GM23248 (cell line): ENCODE results near the gene YTHDF1. TPM values are rescaled to one million over a fixed set of nuclear protein-coding genes. Genes with fewer than 3 reads are reported as not detected.

Experiments used
- DNase-seq: peaks from one replicate; pipeline ENCODE4 v3.0.0-alpha.2; 2015
- H2AFZ ChIP-seq: fragments of 200-600 bp; sonication (generic); 2 replicates; pipeline ENCODE4 v1.6.1; 2016; ENCODE audit warnings: antibody characterized with exemption
- H3F3A ChIP-seq: fragments of 200-600 bp; sonication (generic); 2 replicates; pipeline ENCODE4 v1.6.1; 2016; ENCODE audit warnings: mild to moderate bottlenecking, antibody characterized with exemption, mixed run types; ENCODE audit not compliant: insufficient read depth
- H3K27ac ChIP-seq: fragments of 200-600 bp; sonication (generic); 2 replicates; pipeline ENCODE4 v1.5.1; 2016; ENCODE audit warnings: mild to moderate bottlenecking
- H3K27me3 ChIP-seq: fragments of 200-600 bp; sonication (generic); replicated peaks from 2 replicates; pipeline ENCODE4 v1.6.1; 2016; ENCODE audit warnings: mild to moderate bottlenecking; ENCODE audit not compliant: insufficient read depth
- H3K36me3 ChIP-seq: fragments of 200-600 bp; sonication (generic); 2 replicates; pipeline ENCODE4 v1.6.1; 2016; ENCODE audit warnings: low read depth, mild to moderate bottlenecking
- H3K4me1 ChIP-seq: fragments of 200-600 bp; sonication (generic); 2 replicates; pipeline ENCODE4 v1.6.1; 2016; ENCODE audit warnings: mild to moderate bottlenecking; ENCODE audit not compliant: insufficient read depth
- H3K4me2 ChIP-seq: fragments of 200-600 bp; sonication (generic); one replicate; pipeline ENCODE4 v1.6.1; 2016; ENCODE audit warnings: mild to moderate bottlenecking; ENCODE audit not compliant: unreplicated experiment
- H3K4me3 ChIP-seq: fragments of 200-600 bp; sonication (generic); 2 replicates; pipeline ENCODE4 v1.5.1; 2016; ENCODE audit warnings: mild to moderate bottlenecking
- H3K79me2 ChIP-seq: fragments of 200-600 bp; sonication (generic); 2 replicates; pipeline ENCODE4 v1.6.1; 2016; ENCODE audit warnings: mild to moderate bottlenecking; ENCODE audit not compliant: insufficient read depth
- H3K9ac ChIP-seq: fragments of 200-600 bp; sonication (generic); 2 replicates; pipeline ENCODE4 v1.6.1; 2016; ENCODE audit warnings: mild to moderate bottlenecking
- H3K9me2 ChIP-seq: fragments of 200-600 bp; sonication (generic); 2 replicates; pipeline ENCODE4 v1.6.1; 2016; ENCODE audit warnings: mixed run types, mild to moderate bottlenecking, moderate library complexity; ENCODE audit not compliant: insufficient read depth
- H3K9me3 ChIP-seq: fragments of 200-600 bp; sonication (generic); one replicate; pipeline ENCODE4 v1.6.1; 2017; ENCODE audit warnings: low read depth
- H4K20me1 ChIP-seq: fragments of 200-600 bp; sonication (generic); 2 replicates; pipeline ENCODE4 v1.6.0; 2016; ENCODE audit not compliant: insufficient read depth
- EZH2 ChIP-seq: fragments of 200-600 bp; sonication (generic); IDR thresholded peaks from 2 replicates; pipeline ENCODE4 v1.6.1; 2018; ENCODE audit warnings: antibody characterized with exemption, mild to moderate bottlenecking; ENCODE audit not compliant: insufficient read depth, poor library complexity, severe bottlenecking
- EZH2phosphoT487 ChIP-seq: fragments of 200-600 bp; sonication (generic); IDR thresholded peaks from 2 replicates; pipeline ENCODE4 v1.6.1; 2018; ENCODE audit warnings: antibody characterized with exemption, moderate library complexity, mild to moderate bottlenecking, low read depth; ENCODE audit not compliant: insufficient read depth
- whole genome bisulfite sequencing, 2 experiments: methylation state at CpG; one replicate each; pipeline ENCODE4 v1.1.6; 2015 to 2017; ENCODE audit warnings: low lambda C conversion rate in 2 of 2, low coverage in 1 of 2; ENCODE audit errors: missing lambda C conversion rate in 2 of 2; 5-methylcytosine and 5-hydroxymethylcytosine counted together
- in situ Hi-C: fragments of 300-500 bp; cut with MboI; formaldehyde crosslinking; loops from 2 replicates; pipeline ENCODE4 v1.15.0; 2020
- polyA plus RNA-seq: library from polyadenylated mRNA; unstranded; fragments of >200 nt; fragmentation: Nextera tagmentation; extraction: Ambion mirVana; gene quantifications from 2 replicates; pipeline ENCODE4 v1.2.1, GENCODE V29; 2016
- total RNA-seq: library from RNA; depleted of rRNA; stranded (reverse); fragments of >200 nt; shearing (Covaris generic); gene quantifications from 2 replicates; pipeline ENCODE4 v1.2.3, GENCODE V29; 2014

YTHDF1 gene
- total and polyA plus RNA-seq, 2 experiments from 2014 or later: 16.7 to 20.4 TPM

- no peaks in the 10 kb centered on the region for H3K79me2 ChIP-seq
- H3K9me3 ChIP-seq: no peaks in the 10 kb centered on the region
- in situ Hi-C loops: no loop called here
- H3K4me2 ChIP-seq: no peak overlapping the region
- H3K4me3 ChIP-seq: no peak overlapping the region
- no peaks in the 10 kb centered on the region for H3F3A ChIP-seq
- no peak overlapping the region for H3K9ac ChIP-seq
- no peaks in the 10 kb centered on the region for H3K4me1 ChIP-seq
- H2AFZ ChIP-seq: no peak overlapping the region
- H3K36me3 ChIP-seq: no peaks in the 10 kb centered on the region
- no peaks in the 10 kb centered on the region for H3K9me2 ChIP-seq
- H3K27ac ChIP-seq: no peak overlapping the region
- H3K27me3 ChIP-seq: peaks cover 24% of the 10 kb centered on the region
- no peaks in the 10 kb centered on the region for H4K20me1 ChIP-seq
- DNase-seq: no peak
- 8 to 10% methylated on average over 8 of the region's 8 CpGs for WGBS, 2 experiments
- TF ChIP-seq EZH2 (no peak), EZH2phosphoT487 (no peak)
Observed at GRCh38 chr20:63258781-63259180, 42.9 kb upstream of the YTHDF1 start.

DNA sequence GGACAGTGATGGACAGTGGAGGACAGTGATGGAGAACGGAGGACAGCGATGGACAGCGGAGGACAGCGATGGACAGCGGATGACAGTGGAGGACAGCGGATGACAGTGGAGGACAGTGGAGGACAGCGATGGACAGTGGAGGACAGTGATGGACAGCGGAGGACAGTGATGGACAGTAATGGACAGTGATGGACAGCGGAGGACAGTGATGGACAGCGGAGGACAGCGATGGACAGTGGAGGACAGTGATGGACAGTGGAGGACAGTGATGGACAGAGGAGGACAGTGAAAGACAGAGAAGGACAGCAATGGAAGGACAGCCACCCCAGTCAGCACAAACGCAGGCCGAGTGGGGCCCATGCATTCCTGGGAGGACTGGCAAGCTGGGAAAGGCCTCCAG is 41.7 kb upstream of the YTHDF1 start:
- WGBS, 2 experiments: 74 to 89% methylated on average over 9 to 13 of the region's 13 CpGs
- H3K27me3 ChIP-seq: peaks cover 32% of the 10 kb centered on the region

DNA sequence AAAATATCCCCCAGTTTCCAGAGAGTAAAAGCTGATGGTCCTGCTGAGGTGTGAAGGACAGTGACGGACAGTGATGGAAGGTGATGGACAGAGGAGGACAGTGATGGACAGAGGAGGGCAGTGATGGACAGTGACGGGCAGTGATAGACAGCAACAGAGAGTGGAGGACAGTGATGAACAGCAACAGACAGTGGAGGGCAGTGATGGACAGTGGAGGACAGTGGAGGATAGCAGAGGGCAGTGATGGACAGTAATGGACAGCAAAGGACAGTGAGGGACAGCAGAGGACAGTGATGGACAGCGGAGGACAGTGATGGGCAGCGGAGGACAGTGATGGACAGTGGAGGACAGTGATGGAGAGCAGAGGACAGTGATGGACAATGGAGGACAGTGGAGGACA is 41.0 kb upstream of the YTHDF1 start:
- H3K9me2 ChIP-seq: no peaks in the 10 kb centered on the region
- H3K9ac ChIP-seq: no peak overlapping the region
- H3K36me3 ChIP-seq: no peaks in the 10 kb centered on the region
- H3K9me3 ChIP-seq: no peaks in the 10 kb centered on the region
- no peak overlapping the region for H2AFZ ChIP-seq
- WGBS, 2 experiments: 72 to 74% methylated on average over 3 to 4 of the region's 4 CpGs
- in situ Hi-C loops: no loop called here
- H4K20me1 ChIP-seq: no peaks in the 10 kb centered on the region
- no peaks in the 10 kb centered on the region for H3F3A ChIP-seq
- no peak overlapping the region for H3K4me3 ChIP-seq
- no peak for TF ChIP-seq EZH2
- no peak for DNase-seq
- no peak overlapping the region for H3K4me2 ChIP-seq
- H3K4me1 ChIP-seq: no peaks in the 10 kb centered on the region
- no peaks in the 10 kb centered on the region for H3K79me2 ChIP-seq
- no peak overlapping the region for H3K27ac ChIP-seq
- H3K27me3 ChIP-seq: peaks cover 32% of the 10 kb centered on the region

More for the DNA sequence above, 41.7 kb upstream of the YTHDF1 start:
- Histone ChIP-seq H3K79me2 (no peaks in the 10 kb centered on the region), H3F3A (no peaks in the 10 kb centered on the region), H3K9me2 (no peaks in the 10 kb centered on the region), H2AFZ (no peak overlapping the region), H3K4me1 (no peaks in the 10 kb centered on the region), H3K27ac (no peak overlapping the region), H4K20me1 (no peaks in the 10 kb centered on the region), H3K36me3 (no peaks in the 10 kb centered on the region), H3K9me3 (no peaks in the 10 kb centered on the region), H3K4me3 (no peak overlapping the region), H3K9ac (no peak overlapping the region), H3K4me2 (no peak overlapping the region)
- TF ChIP-seq EZH2 (no peak), EZH2phosphoT487 (no peak)
- no peak for DNase-seq
- in situ Hi-C loops: no loop called here

- peaks cover 32% of the 10 kb centered on the region for H3K27me3 ChIP-seq
- H3K4me3 ChIP-seq: no peak overlapping the region
- no peaks in the 10 kb centered on the region for H3K79me2 ChIP-seq
- no peaks in the 10 kb centered on the region for H3K4me1 ChIP-seq
- H2AFZ ChIP-seq: no peak overlapping the region
- no peak overlapping the region for H3K27ac ChIP-seq
- H3K36me3 ChIP-seq: no peaks in the 10 kb centered on the region
- DNase-seq: no peak
- no peaks in the 10 kb centered on the region for H3F3A ChIP-seq
- in situ Hi-C loops: no loop called here
- H3K9me3 ChIP-seq: no peaks in the 10 kb centered on the region
- no peak for TF ChIP-seq EZH2
- no peak for TF ChIP-seq EZH2phosphoT487
- H4K20me1 ChIP-seq: no peaks in the 10 kb centered on the region
- H3K9ac ChIP-seq: no peak overlapping the region
- 58 to 61% methylated on average over 31 of the region's 31 CpGs for WGBS, 2 experiments
- no peak overlapping the region for H3K4me2 ChIP-seq
- no peaks in the 10 kb centered on the region for H3K9me2 ChIP-seq
Observed at GRCh38 chr20:63255931-63256704, 40.2 kb upstream of the YTHDF1 start.
